ENCODE results near the gene PCP4L1.

DNA sequence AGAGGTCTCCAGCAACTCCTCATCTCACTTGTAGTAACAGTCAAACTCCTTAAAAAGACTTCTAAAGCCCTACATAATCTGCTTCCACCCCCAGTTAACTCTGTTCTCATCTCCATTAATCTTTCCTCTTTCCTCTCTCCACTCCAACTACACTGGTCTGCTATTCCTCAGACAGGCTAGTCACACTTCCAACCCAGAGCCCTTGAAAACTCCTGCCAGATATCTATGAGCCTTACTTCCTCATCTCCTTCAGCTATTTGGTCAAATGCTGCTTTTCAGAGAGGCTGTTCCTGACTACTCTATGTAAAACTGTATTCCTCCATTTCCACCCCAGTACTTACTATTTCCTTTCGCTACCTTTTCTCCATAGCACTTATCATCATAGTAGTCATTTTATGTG lies 24.4 kb downstream of the PCP4L1 start:
- TF ChIP-seq POLR2A (IDR thresholded peaks at IDR 0.05; ENCODE audit: low read depth, low read length) = no peak
- TF ChIP-seq POLR2AphosphoS5 (IDR thresholded peaks at IDR 0.05; ENCODE audit: low read depth, low read length) = no peak
- no peak for TF ChIP-seq TAF1 (IDR thresholded peaks at IDR 0.05; ENCODE audit: low read depth, low read length)
- no peak for TF ChIP-seq POU2F2 (IDR thresholded peaks at IDR 0.05; ENCODE audit: low read depth, low read length)
- no peak for TF ChIP-seq SPI1 (IDR thresholded peaks at IDR 0.05; ENCODE audit: low read depth, low read length)
- TF ChIP-seq PAX5 (IDR thresholded peaks at IDR 0.05; ENCODE audit: insufficient read depth, low read length, severe bottlenecking) = no peak

All from GM12891 (cell line).